Calu3 (cell line): ENCODE results near the gene CGRRF1. TPM values are rescaled to one million over a fixed set of nuclear protein-coding genes. Genes with fewer than 3 reads are reported as not detected.

Experiments used
- BruUV-seq: library from RNA; stranded (reverse); fragments of 400-500 nt; replicated peaks from 2 replicates; lab custom pipeline; 2021; lab: Mats Ljungman, UMichigan
- CTCF ChIA-PET: fragments of 300-600 bp; sonication (Branson Sonifier 250); formaldehyde crosslinking; loops from one replicate; lab custom pipeline; 2022; ENCODE audit warnings: antibody characterized with exemption; lab: Charles Lee
- DNase-seq: peaks from one replicate; pipeline ENCODE4 v3.0.0; 2022
- H3K27ac Mint-ChIP-seq: one replicate; pipeline ENCODE4 v1.8.0; 2022; ENCODE audit warnings: mixed read lengths; ENCODE audit not compliant: unreplicated experiment
- H3K27me3 Mint-ChIP-seq: one replicate; pipeline ENCODE4 v1.8.0; 2022; ENCODE audit warnings: mixed read lengths; ENCODE audit not compliant: unreplicated experiment
- H3K36me3 Mint-ChIP-seq: one replicate; pipeline ENCODE4 v1.8.0; 2022; ENCODE audit warnings: mild to moderate bottlenecking, moderate library complexity, mixed read lengths; ENCODE audit not compliant: insufficient read depth, unreplicated experiment
- H3K4me1 Mint-ChIP-seq: one replicate; pipeline ENCODE4 v1.8.0; 2022; ENCODE audit warnings: mild to moderate bottlenecking, low read depth, mixed read lengths; ENCODE audit not compliant: unreplicated experiment
- H3K4me3 Mint-ChIP-seq: one replicate; pipeline ENCODE4 v1.8.0; 2022; ENCODE audit warnings: mild to moderate bottlenecking, low read depth, moderate library complexity, mixed read lengths; ENCODE audit not compliant: unreplicated experiment
- H3K9me3 Mint-ChIP-seq: one replicate; pipeline ENCODE4 v1.8.0; 2022; ENCODE audit warnings: low read depth, mixed read lengths; ENCODE audit not compliant: unreplicated experiment
- CTCF ChIP-seq: fragments of 200-600 bp; IDR thresholded peaks from one replicate; pipeline ENCODE4 v1.8.0; 2022; ENCODE audit warnings: antibody characterized with exemption; ENCODE audit not compliant: unreplicated experiment
- intact Hi-C: fragments of 100-400 bp; cut with micrococcal nuclease; formaldehyde crosslinking; loops from one replicate; pipeline ENCODE4 v1.10.0; 2022; ENCODE audit not compliant: unreplicated experiment
- total RNA-seq: library from RNA; stranded (reverse); gene quantifications from 2 replicates; pipeline ENCODE4 v1.2.3, GENCODE V29; 2022

Gene CGRRF1
- total RNA-seq, 1 experiment from 2014 or later = 12.4 TPM

- BruUV-seq = no TSS peak
- no peaks in the 10 kb centered on the region for H3K27me3 Mint-ChIP-seq
- no peak for TF ChIP-seq CTCF
- CTCF ChIA-PET = no interaction called here
- H3K27ac Mint-ChIP-seq = no peak overlapping the region
- intact Hi-C loops = loop anchor here (5.0 kb wide), 1 partner anchor 34 kb away; no protein-coding TSS in a partner anchor
- peaks cover 37% of the 10 kb centered on the region for H3K4me1 Mint-ChIP-seq
- H3K9me3 Mint-ChIP-seq = no peaks in the 10 kb centered on the region
- DNase-seq = no peak
- no peaks in the 10 kb centered on the region for H3K36me3 Mint-ChIP-seq
- no peak overlapping the region for H3K4me3 Mint-ChIP-seq
Observed at GRCh38 chr14:54481695-54482094, 28.0 kb upstream of the CGRRF1 start.

GRCh38 chr14:54483073-54483745 is 26.5 kb upstream of the CGRRF1 start:
- no peak for DNase-seq
- H3K27me3 Mint-ChIP-seq = no peaks in the 10 kb centered on the region
- BruUV-seq = no TSS peak
- peaks cover 8% of the 10 kb centered on the region for H3K36me3 Mint-ChIP-seq
- intact Hi-C loops = loop anchor here (5.0 kb wide), 1 partner anchor 36 kb away; no protein-coding TSS in a partner anchor
- TF ChIP-seq CTCF = no peak
- H3K4me3 Mint-ChIP-seq = no peak overlapping the region
- H3K4me1 Mint-ChIP-seq = peaks cover 45% of the 10 kb centered on the region
- no peaks in the 10 kb centered on the region for H3K9me3 Mint-ChIP-seq
- H3K27ac Mint-ChIP-seq = no peak overlapping the region
- CTCF ChIA-PET = no interaction called here

- peaks cover 45% of the 10 kb centered on the region for H3K4me1 Mint-ChIP-seq
- H3K9me3 Mint-ChIP-seq = no peaks in the 10 kb centered on the region
- intact Hi-C loops = loop anchor here (5.0 kb wide), 1 partner anchor 37 kb away; no protein-coding TSS in a partner anchor
- H3K36me3 Mint-ChIP-seq = peaks cover 14% of the 10 kb centered on the region
- TF ChIP-seq CTCF = no peak
- no TSS peak for BruUV-seq
- no peaks in the 10 kb centered on the region for H3K27me3 Mint-ChIP-seq
- no peak for DNase-seq
- H3K27ac Mint-ChIP-seq = no peak overlapping the region
- no peak overlapping the region for H3K4me3 Mint-ChIP-seq
- CTCF ChIA-PET = no interaction called here
Observed at GRCh38 chr14:54483846-54484245, 25.9 kb upstream of the CGRRF1 start.

GRCh38 chr14:54486685-54487084 is 23.0 kb upstream of the CGRRF1 start:
- CTCF ChIA-PET = no interaction called here
- peaks cover 22% of the 10 kb centered on the region for H3K36me3 Mint-ChIP-seq
- peaks cover 53% of the 10 kb centered on the region for H3K4me1 Mint-ChIP-seq
- no peak overlapping the region for H3K27ac Mint-ChIP-seq
- H3K9me3 Mint-ChIP-seq = no peaks in the 10 kb centered on the region
- intact Hi-C loops = loop anchor here (5.0 kb wide), 1 partner anchor 119 kb away; no protein-coding TSS in a partner anchor
- no TSS peak for BruUV-seq
- no peak for DNase-seq
- H3K4me3 Mint-ChIP-seq = peak overlapping the region; percentile 79
- no peak for TF ChIP-seq CTCF
- no peaks in the 10 kb centered on the region for H3K27me3 Mint-ChIP-seq
